GM18873 (cell line): ENCODE data around the gene EPHB6.

Experiments
- ATAC-seq: cut with Tn5 transposase; IDR thresholded peaks from one replicate; pipeline ENCODE4 v1.9.1; 2021; ENCODE audit warnings: mild to moderate bottlenecking, moderate library complexity, moderate number of reproducible peaks; ENCODE audit not compliant: unreplicated experiment, low FRiP score

EPHB6 gene

GRCh38 chr7:142876236-142876960 lies 21.5 kb downstream of the EPHB6 start:
- no peak for ATAC-seq

GRCh38 chr7:142876991-142877910 lies 22.4 kb downstream of the EPHB6 start:
- no peak for ATAC-seq

GRCh38 chr7:142878315-142878714 lies 23.4 kb downstream of the EPHB6 start:
- no peak for ATAC-seq

- ATAC-seq: no peak
Measured at GRCh38 chr7:142879060-142879459, 24.2 kb downstream of the EPHB6 start.

DNA sequence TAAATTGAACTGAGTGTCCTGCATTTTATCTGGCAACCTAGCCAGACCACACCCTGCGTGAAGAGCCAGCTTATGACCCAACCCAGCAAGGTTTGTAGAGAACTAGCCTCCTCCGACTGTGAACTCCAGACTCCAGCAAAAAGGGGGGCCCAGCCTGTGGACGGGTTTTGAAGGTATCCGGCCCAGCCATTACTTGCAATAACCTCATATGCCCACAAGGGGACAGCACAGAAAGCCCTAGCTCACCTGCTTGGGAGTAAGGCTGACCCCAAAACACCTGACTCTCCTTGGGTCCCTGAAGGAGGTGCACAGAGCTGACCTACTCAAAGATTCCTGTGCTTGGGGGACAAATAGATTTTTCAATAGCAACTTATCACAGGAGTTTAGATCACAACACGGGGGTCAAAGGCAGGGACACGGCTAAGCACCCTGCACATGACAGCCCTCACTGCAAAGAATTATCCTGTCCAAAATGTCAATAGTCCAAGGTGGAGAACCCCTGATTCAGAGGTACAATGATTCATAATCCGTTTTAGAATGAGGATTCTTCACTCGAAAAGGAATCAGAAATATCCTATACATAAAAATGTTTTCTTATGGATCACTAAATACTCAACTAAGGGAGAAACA lies 26.1 kb downstream of the EPHB6 start:
- ATAC-seq: no peak

DNA sequence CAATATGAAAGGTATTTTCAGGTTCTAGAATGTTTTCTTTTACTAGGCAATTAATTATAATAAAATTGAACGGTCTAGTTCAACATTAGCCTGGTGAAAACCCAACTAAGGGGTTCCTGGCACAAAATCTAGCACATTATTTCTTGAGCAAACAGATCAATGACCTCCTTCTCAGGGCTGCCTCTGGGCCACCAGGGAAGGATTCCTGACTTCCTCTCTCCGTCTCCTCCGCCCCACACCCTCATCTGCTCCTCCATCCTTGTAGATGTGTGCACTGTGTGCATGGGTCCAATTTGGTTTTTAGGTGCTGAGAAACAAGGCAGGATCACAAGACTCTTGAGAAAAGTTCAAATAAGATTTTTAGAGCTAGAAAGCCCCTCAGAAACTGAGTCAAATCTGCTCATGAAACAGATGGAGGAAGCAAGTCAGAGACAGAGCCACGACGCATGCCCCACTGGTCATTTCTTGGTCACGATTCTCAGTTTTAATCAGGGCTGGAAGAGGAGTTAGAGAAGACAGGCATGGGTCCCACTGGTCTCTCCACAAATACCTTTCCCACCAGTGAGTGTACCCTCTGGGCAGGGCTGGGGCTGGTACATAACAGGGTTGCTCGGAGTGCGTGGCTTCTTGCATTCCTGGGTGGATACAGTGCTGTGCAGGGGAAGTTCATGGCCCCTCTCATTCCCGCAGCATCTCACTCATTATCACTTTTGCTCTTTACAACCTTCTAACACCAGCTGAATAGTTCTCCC lies 26.9 kb downstream of the EPHB6 start:
- peak; percentile 53 for ATAC-seq

DNA sequence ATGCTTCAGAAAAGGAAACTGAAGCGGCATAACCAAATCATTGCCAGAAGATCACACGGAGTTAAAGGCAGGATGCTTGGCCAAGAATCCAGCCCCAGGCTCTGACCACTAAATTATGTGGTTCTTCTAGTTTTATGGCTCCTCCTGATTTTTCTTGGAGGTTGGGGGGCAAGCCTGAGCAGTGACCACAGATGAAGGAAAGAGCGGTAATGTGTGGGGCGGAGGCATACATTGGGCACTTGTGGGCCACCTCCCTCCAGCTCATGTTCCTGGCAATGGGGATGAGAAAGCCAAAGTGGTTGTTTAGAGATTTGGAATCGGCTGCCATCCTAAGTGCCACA lies 27.4 kb downstream of the EPHB6 start:
- no peak for ATAC-seq

GRCh38 chr7:142883145-142883544 lies 28.3 kb downstream of the EPHB6 start:
- ATAC-seq: no peak

DNA sequence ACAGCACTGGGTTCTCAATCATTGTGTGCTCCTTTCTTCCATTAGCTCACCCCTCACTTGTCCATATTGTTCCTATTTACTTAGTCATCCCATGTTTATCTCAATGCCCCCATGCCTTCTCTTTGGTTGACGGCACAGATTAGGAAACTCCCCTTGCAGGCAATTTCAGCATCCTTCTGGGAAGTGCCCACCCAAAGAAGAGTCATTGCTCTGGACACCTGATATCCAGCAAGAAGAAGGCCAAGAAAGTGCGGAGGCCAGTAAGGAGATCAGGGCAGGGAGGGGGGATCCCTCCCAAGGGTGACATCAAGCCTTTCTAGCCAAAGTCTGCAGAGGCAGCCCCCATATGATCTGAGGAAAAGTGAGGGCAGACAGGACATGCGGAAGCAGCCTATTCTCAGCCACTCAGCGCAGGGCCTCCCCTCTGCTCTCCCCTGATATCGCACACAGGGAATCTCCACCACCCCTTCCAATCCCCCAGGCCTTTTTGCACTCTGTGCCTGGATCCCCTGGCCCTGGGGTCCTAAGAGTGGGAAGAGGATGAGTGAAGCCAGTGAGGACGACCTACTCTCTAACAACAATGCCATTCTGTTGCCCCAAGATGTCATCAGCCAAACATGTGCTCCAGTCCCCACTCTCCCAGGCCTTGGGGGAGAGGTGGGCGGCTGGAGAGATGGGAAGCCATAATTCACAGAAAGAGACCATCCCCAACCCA lies 28.9 kb downstream of the EPHB6 start:
- no peak for ATAC-seq

DNA sequence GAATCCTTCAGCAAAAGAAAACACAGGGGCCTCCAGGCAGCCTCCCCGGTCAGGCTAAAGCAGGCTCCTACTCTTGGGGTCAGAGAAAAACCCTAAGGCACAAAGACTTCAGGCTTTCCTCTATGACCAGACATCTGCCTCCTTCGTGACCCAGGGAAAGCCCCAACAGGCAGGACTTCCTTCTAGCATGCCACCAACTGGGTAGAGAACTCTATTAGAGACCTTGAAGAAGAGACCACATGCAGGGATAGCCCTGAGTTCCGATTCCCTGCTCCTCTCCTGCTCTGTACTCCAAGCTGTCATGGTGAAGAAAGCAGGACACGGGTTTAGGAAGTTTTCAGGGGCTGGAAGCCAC lies 29.4 kb downstream of the EPHB6 start:
- no peak for ATAC-seq

DNA sequence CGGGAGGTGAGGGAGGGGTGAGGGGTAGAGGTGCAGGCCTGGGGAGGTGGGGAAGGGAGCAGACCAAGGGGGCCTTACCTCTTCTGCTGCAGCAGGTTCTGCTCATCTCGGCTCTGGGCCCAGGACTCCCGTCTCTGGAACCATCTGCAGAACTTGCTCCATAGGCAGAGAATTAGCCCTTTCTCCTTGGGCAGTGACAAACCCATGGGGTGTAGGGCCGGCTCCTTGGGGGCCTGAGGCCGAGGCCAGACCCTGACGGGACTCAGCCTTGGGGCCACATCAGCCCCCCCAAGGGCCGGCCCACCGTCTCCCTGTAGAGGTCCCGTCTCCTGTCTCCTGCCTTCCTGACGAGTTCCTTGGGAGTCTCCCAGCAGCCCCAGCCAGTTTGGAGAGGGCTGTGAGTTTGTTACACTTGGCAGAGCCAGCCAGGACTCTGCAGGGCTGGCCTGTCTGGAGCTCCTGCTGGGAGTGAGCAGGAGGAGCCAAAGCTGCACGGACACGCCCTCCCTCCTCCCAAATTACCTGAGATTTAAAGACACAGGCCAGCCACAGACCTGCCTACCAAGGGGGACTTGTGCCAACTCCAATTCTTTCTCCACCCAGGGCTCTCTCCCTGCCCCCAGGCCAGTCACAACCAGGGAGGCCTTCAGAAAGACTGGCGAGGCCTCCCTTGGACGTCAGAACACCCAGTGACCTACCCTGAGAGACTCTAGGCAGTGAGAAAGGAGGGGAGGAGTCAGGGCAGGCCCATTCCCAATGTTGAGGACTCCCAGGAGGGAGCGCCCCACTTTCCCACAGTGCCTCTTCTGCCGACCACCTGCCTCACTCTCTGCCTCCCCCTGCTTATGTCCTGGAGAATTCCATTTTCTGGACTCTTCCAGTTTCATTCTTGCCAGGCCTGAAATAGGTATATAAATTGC lies 30.7 kb downstream of the EPHB6 start, which contains the start of gene TRPV6:
TRPV6 (minus strand) TSS at position 435 of the 920 bp plus-strand sequence.
- ATAC-seq: no peak

- ATAC-seq: no peak
Measured at GRCh38 chr7:142886866-142887265, 32.0 kb downstream of the EPHB6 start.

DNA sequence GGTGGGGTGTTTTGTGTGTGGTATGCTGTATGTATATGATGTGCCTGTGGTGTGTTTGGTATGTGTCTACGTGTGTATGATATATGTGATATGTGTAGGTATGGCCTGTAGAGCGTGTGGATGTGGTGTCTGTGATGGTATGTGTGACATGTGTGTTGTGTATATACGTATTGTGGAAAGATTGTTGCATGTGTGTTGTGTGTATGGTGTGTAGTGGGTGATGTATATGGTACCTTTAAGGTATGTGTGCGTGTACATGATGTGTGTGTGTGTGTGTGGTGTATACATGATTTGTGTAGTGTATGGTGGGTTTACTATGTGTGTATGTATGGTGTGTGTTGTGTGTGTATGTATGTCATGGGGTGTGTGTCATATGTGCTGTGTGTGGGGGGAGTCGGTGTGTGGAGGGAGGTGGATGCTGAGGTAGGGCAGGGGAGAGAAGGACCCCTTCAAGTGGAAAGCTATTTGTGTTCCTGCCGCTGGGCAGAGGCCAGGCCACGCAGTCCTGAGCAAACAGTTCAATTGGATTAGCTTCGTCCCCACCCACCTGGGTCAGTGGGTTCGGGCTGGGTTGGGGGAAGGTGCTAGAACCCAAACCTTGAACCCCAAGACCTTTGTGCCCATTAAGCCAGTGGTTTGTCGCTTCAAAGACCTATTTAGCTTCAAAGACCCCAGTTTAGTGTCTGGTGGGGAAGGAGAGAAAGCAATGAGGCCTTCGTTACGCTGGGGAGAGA lies 32.6 kb downstream of the EPHB6 start:
- no peak for ATAC-seq

DNA sequence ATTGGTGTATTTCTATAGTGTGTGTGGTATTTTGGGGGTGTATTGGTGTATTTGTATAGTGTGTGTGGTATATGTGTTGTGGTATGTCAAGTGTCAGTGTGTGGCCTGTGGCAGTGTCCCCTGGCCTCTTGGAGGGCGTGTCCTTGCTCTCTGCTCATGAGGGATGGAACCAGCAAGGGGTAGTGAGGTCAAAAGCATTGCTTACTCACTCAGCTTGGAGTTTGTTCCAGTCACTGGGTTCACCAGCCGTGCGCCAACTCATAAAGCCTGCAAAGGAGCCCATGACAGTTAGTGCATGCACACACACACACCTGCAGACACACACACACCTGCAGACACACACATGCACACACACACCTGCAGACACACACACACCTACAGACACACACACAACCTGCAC lies 34.9 kb downstream of the EPHB6 start:
- ATAC-seq: no peak

- ATAC-seq: no peak
Measured at GRCh38 chr7:142890874-142891485, 36.1 kb downstream of the EPHB6 start.

GRCh38 chr7:142891490-142892082 lies 36.7 kb downstream of the EPHB6 start:
- no peak for ATAC-seq

DNA sequence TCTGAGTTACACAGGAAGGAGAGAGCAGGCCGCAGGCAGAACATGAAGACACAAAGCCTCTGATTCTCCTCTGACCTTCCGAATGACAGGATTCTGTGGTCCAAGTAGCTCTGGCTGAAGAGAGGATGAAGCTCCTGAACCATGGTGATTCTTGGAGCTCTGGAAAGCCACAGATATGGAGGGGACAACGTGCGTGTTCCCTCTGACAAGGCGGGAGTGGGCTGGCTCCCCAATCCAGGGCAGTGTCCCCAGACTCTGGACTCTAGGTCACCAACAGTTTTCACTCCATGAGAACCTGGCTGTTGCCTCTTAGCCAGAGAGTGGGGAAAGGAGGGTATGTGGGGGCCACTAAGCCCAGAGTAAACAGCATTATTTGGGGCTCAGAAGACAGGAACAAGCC lies 38.1 kb downstream of the EPHB6 start:
- no peak for ATAC-seq
